OCI-LY1 (cell line): Measurements from ENCODE around the gene SYNDIG1.

ENCODE experiments used
- H2AFZ ChIP-seq: fragments of 200-600 bp; sonication (generic), shearing (Covaris generic); 2 replicates; pipeline ENCODE4 v1.6.0; 2014; ENCODE audit warnings: antibody characterized with exemption, mild to moderate bottlenecking, low read length
- H3F3A ChIP-seq: fragments of 200-600 bp; sonication (generic), shearing (Covaris generic); 2 replicates; pipeline ENCODE4 v1.6.0; 2014; ENCODE audit warnings: mild to moderate bottlenecking, antibody characterized with exemption, low read length, moderate library complexity; ENCODE audit not compliant: insufficient read depth
- H3K27ac ChIP-seq: fragments of 200-600 bp; sonication (generic); 2 replicates; pipeline ENCODE4 v1.5.1; 2014; ENCODE audit warnings: low read length, mixed run types, mild to moderate bottlenecking, low read depth; ENCODE audit not compliant: poor library complexity, severe bottlenecking
- H3K27me3 ChIP-seq: fragments of 200-600 bp; sonication (generic); 2 replicates; pipeline ENCODE4 v1.6.0; 2014; ENCODE audit warnings: antibody characterized with exemption, mild to moderate bottlenecking, low read length, moderate library complexity; ENCODE audit not compliant: insufficient read depth
- H3K36me3 ChIP-seq: fragments of 200-600 bp; sonication (generic); 2 replicates; pipeline ENCODE4 v1.6.1; 2014; ENCODE audit warnings: mild to moderate bottlenecking, antibody characterized with exemption, low read length, moderate library complexity, mixed read lengths; ENCODE audit not compliant: insufficient read depth
- H3K4me1 ChIP-seq: fragments of 200-600 bp; sonication (generic); 2 replicates; pipeline ENCODE4 v1.5.1; 2014; ENCODE audit warnings: mild to moderate bottlenecking, low read length, moderate library complexity; ENCODE audit not compliant: insufficient read depth, severe bottlenecking
- H3K4me2 ChIP-seq: fragments of 200-600 bp; sonication (generic), shearing (Covaris generic); 2 replicates; pipeline ENCODE4 v1.6.1; 2014; ENCODE audit warnings: low read length
- H3K4me3 ChIP-seq: fragments of 200-600 bp; sonication (generic); 2 replicates; pipeline ENCODE4 v1.5.1; 2014; ENCODE audit warnings: low read length, low read depth, mild to moderate bottlenecking, mixed read lengths; ENCODE audit not compliant: poor library complexity, severe bottlenecking
- H3K79me2 ChIP-seq: fragments of 200-600 bp; shearing (Covaris generic); 2 replicates; pipeline ENCODE4 v1.6.1; 2016; ENCODE audit warnings: mixed run types, low read length, mixed read lengths; ENCODE audit not compliant: insufficient read depth
- H3K9ac ChIP-seq: fragments of 200-600 bp; sonication (generic), shearing (Covaris generic); 2 replicates; pipeline ENCODE4 v1.6.1; 2014; ENCODE audit warnings: mild to moderate bottlenecking, low read length, mixed read lengths
- H3K9me2 ChIP-seq: fragments of 200-600 bp; sonication (generic), shearing (Covaris generic); 2 replicates; pipeline ENCODE4 v1.6.1; 2014; ENCODE audit warnings: low read depth, mild to moderate bottlenecking, low read length, mixed read lengths
- H3K9me3 ChIP-seq: fragments of 200-600 bp; shearing (Covaris generic); 2 replicates; pipeline ENCODE4 v1.6.1; 2014; ENCODE audit warnings: low read length, mixed read lengths
- H4K20me1 ChIP-seq: fragments of 200-600 bp; sonication (generic), shearing (Covaris generic); 2 replicates; pipeline ENCODE4 v1.6.0; 2016; ENCODE audit warnings: mild to moderate bottlenecking, low read length; ENCODE audit not compliant: insufficient read depth
- CTCF ChIP-seq: fragments of 200-600 bp; sonication (generic), shearing (Covaris generic); IDR thresholded peaks from 2 replicates; pipeline ENCODE4 v1.5.1; 2017; ENCODE audit warnings: mild to moderate bottlenecking, antibody characterized with exemption, low read length, moderate library complexity, mixed read lengths
- EZH2 ChIP-seq: fragments of 200-600 bp; sonication (generic), shearing (Covaris generic); IDR thresholded peaks from 2 replicates; pipeline ENCODE4 v1.8.0; 2017; ENCODE audit warnings: borderline replicate concordance, mixed run types, mild to moderate bottlenecking, antibody characterized with exemption, low read length, moderate library complexity, mixed read lengths

The SYNDIG1 gene

DNA sequence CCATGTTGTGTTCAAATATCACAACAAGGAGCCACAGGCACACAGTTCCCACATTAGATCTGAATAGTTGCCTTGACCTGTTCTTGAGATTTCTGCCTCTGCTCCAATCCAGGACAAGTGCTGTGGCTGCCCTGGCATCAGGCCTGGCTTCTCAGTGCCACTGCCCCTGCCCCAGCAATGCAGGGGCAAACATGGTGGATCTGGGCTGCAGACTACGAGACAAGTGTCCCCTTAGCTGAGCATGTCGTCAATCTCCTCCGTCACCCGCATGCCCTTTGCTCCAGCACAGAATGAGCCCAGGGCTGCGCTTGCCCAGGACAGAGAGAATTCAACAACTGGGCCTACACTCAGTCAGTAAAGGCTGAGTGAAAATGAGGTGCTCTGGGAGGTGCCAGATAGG is 201.6 kb downstream of the SYNDIG1 start:
- no peaks in the 10 kb centered on the region for H3F3A ChIP-seq
- no peak overlapping the region for H3K4me3 ChIP-seq
- H4K20me1 ChIP-seq = no peaks in the 10 kb centered on the region
- H2AFZ ChIP-seq = no peak overlapping the region
- H3K27me3 ChIP-seq = no peaks in the 10 kb centered on the region
- no peaks in the 10 kb centered on the region for H3K4me1 ChIP-seq
- H3K4me2 ChIP-seq = no peak overlapping the region
- TF ChIP-seq EZH2 (no peak), CTCF (no peak)
- no peaks in the 10 kb centered on the region for H3K79me2 ChIP-seq
- no peaks in the 10 kb centered on the region for H3K9me2 ChIP-seq
- H3K27ac ChIP-seq = no peak overlapping the region
- H3K9me3 ChIP-seq = no peaks in the 10 kb centered on the region
- no peak overlapping the region for H3K9ac ChIP-seq
- no peaks in the 10 kb centered on the region for H3K36me3 ChIP-seq

GRCh38 chr20:24672181-24672880 is 202.9 kb downstream of the SYNDIG1 start:
- H3K9me3 ChIP-seq = no peaks in the 10 kb centered on the region
- H3K9ac ChIP-seq = no peak overlapping the region
- TF ChIP-seq CTCF = no peak
- no peak for TF ChIP-seq EZH2
- H3K4me3 ChIP-seq = no peak overlapping the region
- H3F3A ChIP-seq = no peaks in the 10 kb centered on the region
- H3K4me2 ChIP-seq = no peak overlapping the region
- H3K4me1 ChIP-seq = no peaks in the 10 kb centered on the region
- H3K36me3 ChIP-seq = no peaks in the 10 kb centered on the region
- no peaks in the 10 kb centered on the region for H4K20me1 ChIP-seq
- no peak overlapping the region for H3K27ac ChIP-seq
- H2AFZ ChIP-seq = no peak overlapping the region
- no peaks in the 10 kb centered on the region for H3K27me3 ChIP-seq
- no peaks in the 10 kb centered on the region for H3K79me2 ChIP-seq
- no peaks in the 10 kb centered on the region for H3K9me2 ChIP-seq

- no peaks in the 10 kb centered on the region for H4K20me1 ChIP-seq
- H3K9me2 ChIP-seq = no peaks in the 10 kb centered on the region
- TF ChIP-seq EZH2 (no peak), CTCF (no peak)
- no peak overlapping the region for H3K9ac ChIP-seq
- H3K4me2 ChIP-seq = no peak overlapping the region
- H2AFZ ChIP-seq = no peak overlapping the region
- no peaks in the 10 kb centered on the region for H3K79me2 ChIP-seq
- no peaks in the 10 kb centered on the region for H3K4me1 ChIP-seq
- no peaks in the 10 kb centered on the region for H3K27me3 ChIP-seq
- no peak overlapping the region for H3K27ac ChIP-seq
- H3K9me3 ChIP-seq = no peaks in the 10 kb centered on the region
- no peak overlapping the region for H3K4me3 ChIP-seq
- H3K36me3 ChIP-seq = no peaks in the 10 kb centered on the region
- H3F3A ChIP-seq = no peaks in the 10 kb centered on the region
Observed at GRCh38 chr20:24672886-24673677, 203.7 kb downstream of the SYNDIG1 start.
